OCI-LY1 (cell line): Measurements from ENCODE around the gene TRPV4.

Experiments
- H2AFZ ChIP-seq: fragments of 200-600 bp; sonication (generic), shearing (Covaris generic); 2 replicates; pipeline ENCODE4 v1.6.0; 2014; ENCODE audit warnings: antibody characterized with exemption, mild to moderate bottlenecking, low read length
- H3F3A ChIP-seq: fragments of 200-600 bp; sonication (generic), shearing (Covaris generic); 2 replicates; pipeline ENCODE4 v1.6.0; 2014; ENCODE audit warnings: mild to moderate bottlenecking, antibody characterized with exemption, low read length, moderate library complexity; ENCODE audit not compliant: insufficient read depth
- H3K27ac ChIP-seq: fragments of 200-600 bp; sonication (generic); 2 replicates; pipeline ENCODE4 v1.5.1; 2014; ENCODE audit warnings: low read length, mixed run types, mild to moderate bottlenecking, low read depth; ENCODE audit not compliant: poor library complexity, severe bottlenecking
- H3K27me3 ChIP-seq: fragments of 200-600 bp; sonication (generic); 2 replicates; pipeline ENCODE4 v1.6.0; 2014; ENCODE audit warnings: antibody characterized with exemption, mild to moderate bottlenecking, low read length, moderate library complexity; ENCODE audit not compliant: insufficient read depth
- H3K36me3 ChIP-seq: fragments of 200-600 bp; sonication (generic); 2 replicates; pipeline ENCODE4 v1.6.1; 2014; ENCODE audit warnings: mild to moderate bottlenecking, antibody characterized with exemption, low read length, moderate library complexity, mixed read lengths; ENCODE audit not compliant: insufficient read depth
- H3K4me1 ChIP-seq: fragments of 200-600 bp; sonication (generic); 2 replicates; pipeline ENCODE4 v1.5.1; 2014; ENCODE audit warnings: mild to moderate bottlenecking, low read length, moderate library complexity; ENCODE audit not compliant: insufficient read depth, severe bottlenecking
- H3K4me2 ChIP-seq: fragments of 200-600 bp; sonication (generic), shearing (Covaris generic); 2 replicates; pipeline ENCODE4 v1.6.1; 2014; ENCODE audit warnings: low read length
- H3K4me3 ChIP-seq: fragments of 200-600 bp; sonication (generic); 2 replicates; pipeline ENCODE4 v1.5.1; 2014; ENCODE audit warnings: low read length, low read depth, mild to moderate bottlenecking, mixed read lengths; ENCODE audit not compliant: poor library complexity, severe bottlenecking
- H3K79me2 ChIP-seq: fragments of 200-600 bp; shearing (Covaris generic); 2 replicates; pipeline ENCODE4 v1.6.1; 2016; ENCODE audit warnings: mixed run types, low read length, mixed read lengths; ENCODE audit not compliant: insufficient read depth
- H3K9ac ChIP-seq: fragments of 200-600 bp; sonication (generic), shearing (Covaris generic); 2 replicates; pipeline ENCODE4 v1.6.1; 2014; ENCODE audit warnings: mild to moderate bottlenecking, low read length, mixed read lengths
- H3K9me2 ChIP-seq: fragments of 200-600 bp; sonication (generic), shearing (Covaris generic); 2 replicates; pipeline ENCODE4 v1.6.1; 2014; ENCODE audit warnings: low read depth, mild to moderate bottlenecking, low read length, mixed read lengths
- H3K9me3 ChIP-seq: fragments of 200-600 bp; shearing (Covaris generic); 2 replicates; pipeline ENCODE4 v1.6.1; 2014; ENCODE audit warnings: low read length, mixed read lengths
- H4K20me1 ChIP-seq: fragments of 200-600 bp; sonication (generic), shearing (Covaris generic); 2 replicates; pipeline ENCODE4 v1.6.0; 2016; ENCODE audit warnings: mild to moderate bottlenecking, low read length; ENCODE audit not compliant: insufficient read depth
- CTCF ChIP-seq: fragments of 200-600 bp; sonication (generic), shearing (Covaris generic); IDR thresholded peaks from 2 replicates; pipeline ENCODE4 v1.5.1; 2017; ENCODE audit warnings: mild to moderate bottlenecking, antibody characterized with exemption, low read length, moderate library complexity, mixed read lengths
- EZH2 ChIP-seq: fragments of 200-600 bp; sonication (generic), shearing (Covaris generic); IDR thresholded peaks from 2 replicates; pipeline ENCODE4 v1.8.0; 2017; ENCODE audit warnings: borderline replicate concordance, mixed run types, mild to moderate bottlenecking, antibody characterized with exemption, low read length, moderate library complexity, mixed read lengths

Gene TRPV4

GRCh38 chr12:109776624-109777023, 56.6 kb downstream of the TRPV4 start:
- H3K27me3 ChIP-seq, result no peaks in the 10 kb centered on the region
- H3K4me1 ChIP-seq, result peaks cover 9% of the 10 kb centered on the region
- H3K4me2 ChIP-seq, result no peak overlapping the region
- H3K9ac ChIP-seq, result no peak overlapping the region
- no peaks in the 10 kb centered on the region for H3K9me3 ChIP-seq
- no peak overlapping the region for H3K27ac ChIP-seq
- no peaks in the 10 kb centered on the region for H3K9me2 ChIP-seq
- H3K36me3 ChIP-seq, result no peaks in the 10 kb centered on the region
- H3K4me3 ChIP-seq, result no peak overlapping the region
- H3K79me2 ChIP-seq, result no peaks in the 10 kb centered on the region
- no peak overlapping the region for H2AFZ ChIP-seq
- H4K20me1 ChIP-seq, result no peaks in the 10 kb centered on the region
- no peak for TF ChIP-seq CTCF
- no peak for TF ChIP-seq EZH2
- H3F3A ChIP-seq, result no peaks in the 10 kb centered on the region

GRCh38 chr12:109775172-109775881, 57.9 kb downstream of the TRPV4 start:
- Histone ChIP-seq H3K79me2 (no peaks in the 10 kb centered on the region), H3K4me2 (no peak overlapping the region), H3F3A (no peaks in the 10 kb centered on the region), H3K9me3 (no peaks in the 10 kb centered on the region), H3K4me3 (no peak overlapping the region), H3K27me3 (no peaks in the 10 kb centered on the region), H3K36me3 (no peaks in the 10 kb centered on the region), H3K27ac (no peak overlapping the region), H3K9ac (no peak overlapping the region), H2AFZ (no peak overlapping the region), H3K4me1 (peaks cover 9% of the 10 kb centered on the region), H3K9me2 (no peaks in the 10 kb centered on the region), H4K20me1 (no peaks in the 10 kb centered on the region)
- TF ChIP-seq EZH2 (no peak), CTCF (peak; percentile 68)

GRCh38 chr12:109773384-109774011, 59.7 kb downstream of the TRPV4 start:
- no peaks in the 10 kb centered on the region for H3K79me2 ChIP-seq
- H3K4me2 ChIP-seq, result no peak overlapping the region
- H3K9ac ChIP-seq, result no peak overlapping the region
- no peaks in the 10 kb centered on the region for H3F3A ChIP-seq
- TF ChIP-seq EZH2 (no peak), CTCF (no peak)
- no peak overlapping the region for H2AFZ ChIP-seq
- H4K20me1 ChIP-seq, result no peaks in the 10 kb centered on the region
- no peaks in the 10 kb centered on the region for H3K9me3 ChIP-seq
- no peak overlapping the region for H3K27ac ChIP-seq
- peaks cover 9% of the 10 kb centered on the region for H3K4me1 ChIP-seq
- H3K4me3 ChIP-seq, result no peak overlapping the region
- no peaks in the 10 kb centered on the region for H3K9me2 ChIP-seq
- H3K36me3 ChIP-seq, result no peaks in the 10 kb centered on the region
- H3K27me3 ChIP-seq, result no peaks in the 10 kb centered on the region
